GM18909 (cell line): ENCODE measurements around the gene PRKCI.
"Not testable (repeated sequence)": the region's sequence is repeated elsewhere in the genome, so short reads cannot be mapped to it uniquely, and the experiment has no call there.

Source experiments
- ATAC-seq: cut with Tn5 transposase; IDR thresholded peaks from one replicate; pipeline ENCODE4 v1.9.1; 2021; ENCODE audit warnings: mild to moderate bottlenecking; ENCODE audit not compliant: unreplicated experiment, poor library complexity

The PRKCI gene

GRCh38 chr3:170222647-170223541 lies 670 bp downstream of the PRKCI start:
- peak; percentile 40 for ATAC-seq

DNA sequence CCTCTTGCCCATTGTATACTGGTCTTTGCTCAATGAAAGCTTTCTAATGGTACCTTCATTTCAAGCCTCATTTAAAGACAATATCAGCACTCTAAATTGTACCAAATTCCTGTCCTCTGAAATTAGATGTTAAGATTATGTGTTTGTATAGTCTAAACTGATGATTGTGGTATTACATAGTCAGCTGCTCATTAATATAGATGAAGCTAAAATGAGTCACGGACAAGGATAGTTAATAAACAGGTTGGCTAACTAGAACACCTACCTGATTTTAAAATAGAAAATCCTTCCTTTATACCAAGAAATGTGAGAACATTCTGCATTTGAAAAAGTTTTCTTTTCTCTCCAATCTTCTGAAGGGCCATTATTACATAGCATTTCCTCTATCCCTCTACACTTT lies 2.9 kb downstream of the PRKCI start:
- ATAC-seq = no peak

- no peak for ATAC-seq
Observed at GRCh38 chr3:170226426-170226960, 4.3 kb downstream of the PRKCI start.

- no peak for ATAC-seq
Observed at GRCh38 chr3:170228093-170228766, 6.0 kb downstream of the PRKCI start.

DNA sequence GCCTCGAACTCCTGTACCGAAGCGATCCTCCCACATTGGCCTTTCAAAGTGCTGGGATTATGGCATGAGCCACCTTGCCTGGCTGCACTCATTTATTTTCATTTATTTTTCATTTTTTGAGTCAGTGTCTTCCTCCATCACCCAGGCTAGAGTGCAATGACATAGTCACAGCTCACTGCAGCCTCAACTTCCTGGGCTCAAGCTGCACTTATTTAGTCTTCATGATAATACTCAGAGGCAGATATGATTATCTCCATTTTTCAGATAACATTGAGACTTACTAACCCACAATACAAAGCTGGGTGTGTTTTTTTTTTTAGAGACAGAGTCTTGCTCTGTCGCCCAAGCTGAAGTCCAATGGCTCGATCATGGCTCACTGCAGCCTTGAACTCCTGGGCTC lies 10.0 kb downstream of the PRKCI start:
- ATAC-seq = no peak

DNA sequence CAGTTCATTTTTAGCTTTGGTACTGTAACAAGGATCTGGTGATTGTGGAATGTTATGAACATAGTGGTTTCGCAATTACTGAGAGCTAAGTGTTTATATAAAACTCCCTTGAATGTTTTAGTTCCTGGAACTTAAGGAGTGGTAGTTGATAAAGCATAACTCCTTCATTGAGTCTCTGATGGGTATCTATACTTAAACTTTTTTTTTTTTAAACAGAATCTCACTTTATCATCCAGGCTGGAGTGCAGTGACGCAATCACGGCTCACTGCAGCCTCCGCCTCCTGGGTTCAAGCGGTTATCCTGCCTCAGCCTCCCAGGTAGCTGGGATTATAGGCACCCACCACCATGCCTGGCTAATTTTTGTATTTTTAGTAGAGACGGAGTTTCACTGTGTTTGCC lies 11.3 kb downstream of the PRKCI start:
- no peak for ATAC-seq

- no peak for ATAC-seq
Observed at GRCh38 chr3:170240142-170240541, 17.9 kb downstream of the PRKCI start.

DNA sequence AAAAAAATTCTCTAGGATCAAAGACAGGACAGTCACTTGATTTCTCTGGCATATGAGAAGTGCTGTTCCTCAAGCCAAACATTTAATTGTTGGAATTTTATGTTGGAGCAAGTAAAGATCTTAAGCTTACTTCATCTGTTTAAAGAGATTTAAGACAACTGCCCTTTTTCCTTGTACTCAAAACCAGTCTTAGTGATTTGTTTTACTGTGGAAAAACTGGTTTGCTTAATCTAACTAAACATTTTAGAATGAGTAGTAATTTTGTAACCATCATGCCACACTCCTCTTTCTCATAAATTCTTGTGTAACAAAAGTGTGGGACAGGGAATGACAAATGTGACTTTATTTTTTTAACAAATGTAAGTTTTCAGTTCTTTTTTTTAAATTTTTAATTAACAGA lies 18.4 kb downstream of the PRKCI start:
- ATAC-seq = no peak

GRCh38 chr3:170244576-170244975 lies 22.4 kb downstream of the PRKCI start:
- ATAC-seq = no peak

- peak; percentile 40 for ATAC-seq
Observed at GRCh38 chr3:170247875-170248274, 25.7 kb downstream of the PRKCI start.

- peak; percentile 5 for ATAC-seq
Observed at GRCh38 chr3:170256597-170256996, 34.4 kb downstream of the PRKCI start.

DNA sequence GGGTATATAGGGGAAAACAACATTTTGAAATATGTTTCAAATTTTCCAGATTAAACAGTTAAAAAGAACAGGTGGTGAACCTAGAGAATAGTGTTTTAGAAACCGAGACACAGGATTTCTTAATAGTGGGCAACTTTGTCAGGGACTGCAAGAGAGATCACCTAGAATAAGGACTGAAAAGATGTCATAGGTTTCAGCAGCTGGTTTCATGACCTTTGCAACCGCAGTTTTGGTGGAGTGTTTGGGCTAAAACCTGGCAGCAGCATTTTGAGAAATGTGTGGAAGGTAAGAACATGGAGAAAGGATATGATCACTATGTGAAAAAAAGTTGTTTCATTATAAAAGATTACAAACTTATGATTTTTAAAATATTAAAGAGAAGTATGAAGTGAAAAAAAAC lies 34.9 kb downstream of the PRKCI start:
- peak; percentile 75 for ATAC-seq

- peak; percentile 5 for ATAC-seq
Observed at GRCh38 chr3:170258105-170258487, 35.9 kb downstream of the PRKCI start.

DNA sequence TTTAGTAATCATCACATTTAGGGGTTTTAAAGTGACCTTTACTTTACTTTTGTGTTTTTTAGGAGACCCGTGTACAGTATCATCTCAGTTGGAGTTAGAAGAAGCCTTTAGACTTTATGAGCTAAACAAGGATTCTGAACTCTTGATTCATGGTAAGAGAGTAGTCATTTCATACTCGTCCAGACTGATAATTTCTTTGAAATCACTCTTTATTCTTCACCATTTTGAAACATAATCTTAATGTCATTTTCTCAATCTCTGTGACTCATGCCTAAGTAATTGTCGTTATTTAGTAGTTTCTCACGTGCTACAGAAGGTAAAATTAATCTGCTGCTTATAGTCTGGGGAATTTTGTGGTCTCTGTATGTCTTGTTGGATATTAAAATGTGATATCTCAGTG lies 37.7 kb downstream of the PRKCI start:
- ATAC-seq = no peak

GRCh38 chr3:170267793-170268192 lies 45.6 kb downstream of the PRKCI start:
- no peak for ATAC-seq

- not testable (repeated sequence) for ATAC-seq
Observed at GRCh38 chr3:170269673-170270254, 47.5 kb downstream of the PRKCI start.

DNA sequence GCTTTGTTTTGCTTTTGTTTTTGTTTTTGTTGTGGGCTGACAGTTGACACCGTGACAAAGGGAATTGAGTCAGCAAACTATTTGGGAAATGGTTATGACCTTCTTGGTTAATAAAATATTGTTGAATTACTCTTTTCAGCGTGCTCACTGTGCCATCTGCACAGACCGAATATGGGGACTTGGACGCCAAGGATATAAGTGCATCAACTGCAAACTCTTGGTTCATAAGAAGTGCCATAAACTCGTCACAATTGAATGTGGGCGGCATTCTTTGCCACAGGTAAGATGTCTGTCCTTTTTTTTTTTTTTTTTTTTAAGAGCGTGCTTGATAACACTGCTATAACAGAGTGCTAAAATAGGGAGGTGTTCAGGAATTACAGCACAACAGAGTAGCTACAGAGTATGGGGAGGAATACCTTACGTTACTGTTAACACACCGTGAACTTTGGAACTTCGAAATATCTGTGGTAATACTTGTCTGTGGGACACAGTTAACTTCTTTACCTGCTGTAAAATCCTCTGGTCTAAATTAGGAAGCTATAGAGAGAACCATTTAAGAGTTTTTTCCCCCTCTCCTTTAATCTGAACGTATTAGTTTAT lies 48.2 kb downstream of the PRKCI start:
- ATAC-seq = no peak

DNA sequence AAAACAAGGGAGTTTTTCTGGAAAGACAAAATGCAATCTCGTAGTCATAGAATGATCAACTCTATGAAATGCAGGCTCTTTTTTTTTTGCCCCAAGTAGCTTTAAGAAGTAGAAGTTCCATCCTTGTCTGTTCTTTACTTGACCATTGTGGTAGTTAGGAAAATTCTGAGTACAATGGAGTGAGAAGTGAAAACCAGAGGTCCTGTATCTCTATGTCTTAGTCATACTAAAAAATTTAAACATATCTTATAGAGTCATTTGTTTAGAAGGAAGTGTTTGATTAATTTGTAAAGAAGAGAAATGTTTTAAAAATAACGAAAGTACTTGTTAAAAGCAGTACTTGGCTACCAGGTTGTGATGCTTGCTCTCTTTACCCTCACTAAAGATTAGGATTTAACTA lies 52.4 kb downstream of the PRKCI start:
- no peak for ATAC-seq

DNA sequence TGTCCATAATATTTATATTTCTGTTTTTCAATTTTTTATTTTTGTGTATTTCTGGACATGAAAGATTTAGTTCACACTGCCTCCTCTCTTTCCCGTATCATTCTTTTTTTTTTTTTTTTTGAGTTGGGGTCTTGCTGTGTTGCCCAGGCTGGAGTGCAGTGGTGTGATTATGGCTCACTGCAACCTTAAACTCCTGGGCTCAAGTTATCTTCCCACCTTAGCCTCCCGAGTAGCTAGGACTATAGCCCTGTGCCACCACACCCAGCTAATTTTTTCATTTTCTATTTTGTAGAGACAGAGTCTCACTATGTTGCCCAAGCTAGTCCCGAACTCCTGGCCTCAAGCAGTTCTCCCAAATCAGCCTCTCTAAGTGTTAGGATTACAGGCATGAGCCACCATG lies 53.6 kb downstream of the PRKCI start:
- no peak for ATAC-seq

- not testable (repeated sequence) for ATAC-seq
Observed at GRCh38 chr3:170277311-170277710, 55.1 kb downstream of the PRKCI start.
